NCI-H510A (cell line): ENCODE results near the gene CD99L2.

Experiments used
- DNase-seq: peaks from one replicate; lab custom pipeline; 2025; lab: John Stamatoyannopoulos, UW

CD99L2 gene

DNA sequence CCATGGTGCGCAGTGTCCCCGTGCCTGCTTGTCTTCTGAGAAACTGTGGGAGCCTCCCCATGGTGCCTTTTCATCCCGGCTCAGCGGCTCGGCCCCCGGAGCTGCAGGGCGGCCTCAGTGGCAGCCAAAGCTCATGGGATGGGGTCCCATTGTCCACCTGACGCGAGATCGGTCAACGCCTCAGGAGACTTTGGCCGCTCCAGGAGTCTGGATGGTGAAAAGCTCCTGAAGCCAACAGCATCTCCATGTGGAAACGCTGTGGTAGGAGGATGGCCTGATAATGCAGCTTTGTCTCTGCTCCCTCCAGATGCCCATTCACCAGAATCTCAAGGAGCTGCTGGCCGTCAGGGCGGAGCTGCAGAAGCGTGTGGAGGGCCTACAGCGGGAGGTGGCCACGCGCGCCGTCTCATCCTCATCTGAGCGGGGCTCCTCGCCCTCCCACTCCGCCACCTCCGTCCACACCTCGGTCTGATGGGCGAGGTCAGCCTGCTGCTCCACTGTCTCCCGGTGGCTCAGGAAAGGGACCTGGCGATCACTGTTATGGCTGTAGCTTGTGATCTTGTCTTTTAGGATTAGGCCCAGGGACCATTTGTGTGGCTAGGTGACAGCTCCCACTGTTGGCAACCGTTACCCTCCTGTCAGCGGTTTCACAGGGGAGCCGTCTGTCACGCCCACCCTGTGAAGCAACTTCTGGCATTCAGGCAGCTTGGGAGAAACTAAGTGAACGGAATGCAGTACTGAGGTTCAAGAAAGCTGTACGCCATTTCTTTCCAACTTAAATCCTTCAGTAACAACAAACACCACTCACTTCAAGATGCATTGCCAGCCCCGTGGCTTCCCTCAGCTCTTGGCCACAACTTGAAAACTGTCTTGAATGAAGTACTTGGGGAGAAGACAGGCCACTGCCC, 136.0 kb downstream of the CD99L2 start:
- DNase-seq, result no peak

DNA sequence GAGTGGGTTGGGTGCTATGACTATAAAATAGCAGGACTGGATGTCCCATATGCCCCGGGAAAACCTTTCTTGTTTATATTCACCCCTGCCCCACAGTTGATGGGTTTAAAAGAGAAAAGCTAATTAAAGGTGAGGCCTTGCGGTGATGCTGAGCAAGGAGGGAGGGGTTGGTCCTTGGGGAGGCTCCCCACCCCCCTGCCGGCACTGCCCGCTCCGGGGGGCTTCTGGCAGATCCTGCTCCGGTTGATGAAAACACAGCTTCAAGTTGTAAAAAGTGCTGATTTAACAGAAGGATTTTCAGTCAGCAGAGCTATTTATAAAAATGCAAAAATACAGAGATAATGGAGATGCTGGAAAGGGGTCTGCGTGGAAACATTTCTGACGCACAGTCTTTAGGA, 136.7 kb downstream of the CD99L2 start:
- DNase-seq, result no peak

DNA sequence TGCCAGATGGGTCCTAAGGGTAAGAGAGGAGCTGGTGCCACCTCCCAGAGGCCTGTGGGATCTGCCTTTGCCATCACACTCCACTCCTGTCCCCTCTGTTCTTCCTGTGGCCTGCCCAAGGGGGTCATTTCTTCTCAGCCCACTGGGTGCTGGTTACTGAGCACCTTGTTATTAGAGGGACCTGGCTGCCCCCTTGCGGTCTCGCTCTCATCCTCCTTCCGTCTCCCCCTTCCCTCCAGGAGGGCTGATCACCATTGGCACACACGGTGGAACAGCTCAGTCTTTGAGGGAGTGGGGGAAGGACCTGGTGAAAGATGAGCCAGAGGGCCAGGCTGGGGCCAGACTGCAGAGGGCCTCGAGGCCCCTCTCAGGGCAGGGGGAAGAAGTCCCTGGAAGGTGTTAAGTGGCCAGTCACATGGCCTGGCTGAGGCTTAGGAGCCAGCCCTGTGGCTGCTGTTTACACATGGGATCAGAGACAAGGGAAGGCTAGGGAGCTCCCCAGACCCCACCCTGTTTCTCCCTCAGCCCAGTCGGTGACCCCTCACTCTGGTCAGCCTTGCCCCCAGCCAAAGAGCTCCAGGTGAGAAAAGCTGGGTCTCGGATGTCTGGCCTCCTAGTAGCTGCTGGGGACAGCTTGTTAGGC, 137.2 kb downstream of the CD99L2 start:
- no peak for DNase-seq

DNA sequence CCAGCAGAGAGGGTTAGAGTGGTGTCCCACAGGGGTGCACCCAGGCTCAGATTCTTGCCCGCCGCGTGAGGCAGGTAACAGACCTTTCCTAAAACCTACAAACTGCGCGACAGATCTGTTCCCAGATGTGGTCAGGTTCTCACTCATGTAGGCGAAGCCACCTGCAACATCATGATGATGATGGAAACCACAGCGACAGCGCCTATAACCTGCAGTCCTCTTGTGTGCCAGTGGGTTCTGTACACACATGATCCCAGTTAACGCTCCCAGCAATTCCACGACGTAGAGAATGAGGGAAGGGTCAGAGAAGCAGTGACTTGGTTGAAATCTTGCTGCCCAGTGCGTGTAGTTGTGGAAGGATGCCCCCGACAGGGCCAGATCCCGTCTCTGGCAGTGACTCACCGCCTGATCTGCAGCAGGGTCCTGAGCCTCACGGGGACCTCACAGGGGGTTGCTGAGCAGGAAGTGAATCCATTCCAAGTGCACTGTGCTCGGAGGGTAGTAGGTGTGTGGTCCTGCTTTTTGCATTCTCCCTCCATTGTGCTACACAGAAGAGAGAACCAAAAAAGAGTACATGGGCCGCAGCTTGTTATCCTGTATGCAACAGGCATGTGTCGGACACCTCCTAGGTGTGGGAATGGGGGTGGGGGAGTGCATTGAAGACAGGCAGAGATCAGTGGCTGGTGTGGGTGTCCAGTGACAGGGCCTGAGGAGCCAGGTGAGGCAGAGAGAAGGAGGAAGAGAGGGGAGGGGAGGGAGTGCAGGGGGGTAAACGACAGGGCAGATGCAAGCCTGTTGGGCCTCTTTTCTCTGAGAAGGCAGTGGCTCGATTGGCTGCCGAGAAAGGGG, 138.7 kb downstream of the CD99L2 start:
- DNase-seq, result no peak

DNA sequence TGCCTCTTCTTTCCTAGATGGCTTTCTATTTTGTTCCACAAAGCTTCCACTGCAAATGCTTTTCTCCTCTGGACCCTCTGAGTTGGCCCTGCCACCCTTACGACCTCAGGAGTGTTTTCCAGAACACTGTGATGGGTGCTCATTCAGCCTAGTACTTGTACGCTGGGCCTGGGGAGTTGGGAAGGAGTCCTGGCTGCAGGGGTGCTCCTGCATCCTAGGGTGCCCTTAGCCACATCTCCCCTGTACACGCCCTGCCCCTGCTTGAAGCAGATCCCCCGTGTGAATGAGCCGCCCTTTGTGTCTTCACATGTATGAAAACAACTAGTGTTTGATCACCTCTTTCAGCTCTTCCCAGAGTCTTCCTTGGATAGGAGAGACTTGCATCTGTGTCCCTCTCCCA, 141.1 kb downstream of the CD99L2 start:
- DNase-seq, result no peak

DNA sequence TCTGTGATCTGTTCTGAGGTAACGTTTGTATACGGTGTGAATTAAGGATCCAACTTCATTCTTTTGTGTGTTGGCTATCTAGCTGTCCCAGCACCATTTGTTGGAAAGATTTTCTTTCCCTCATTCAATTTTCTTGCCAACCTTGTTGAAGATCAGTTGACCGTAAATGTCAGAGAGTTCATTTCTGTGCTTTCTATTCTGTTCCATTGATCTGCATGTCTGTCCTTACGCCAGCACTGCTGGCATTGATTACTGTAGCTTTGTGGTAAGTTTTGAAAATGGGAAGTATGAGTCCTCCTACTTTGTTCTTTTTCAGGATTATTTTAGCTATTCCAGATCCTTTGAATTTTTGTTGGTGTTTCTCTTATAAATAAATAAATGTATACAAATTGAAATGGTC, 144.5 kb downstream of the CD99L2 start:
- DNase-seq, result no peak

DNA sequence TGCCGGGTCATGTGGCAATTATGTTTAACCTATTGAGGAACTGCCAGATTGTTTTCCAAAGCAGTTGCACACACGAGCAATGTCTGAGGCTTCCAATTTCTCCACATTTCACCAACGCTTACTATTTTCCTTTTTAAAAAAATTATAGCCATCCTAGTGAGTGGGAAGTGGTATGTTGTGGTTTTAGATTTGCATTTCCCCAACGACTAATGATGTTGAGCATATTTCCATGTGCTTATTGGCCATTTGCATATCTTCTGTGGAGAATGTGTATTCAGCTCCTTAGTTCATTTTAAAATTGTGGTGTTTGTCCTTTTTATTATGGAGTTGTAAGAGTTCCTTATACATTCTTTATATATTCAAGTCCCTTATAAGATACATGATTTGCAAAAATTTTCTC, 145.1 kb downstream of the CD99L2 start:
- DNase-seq, result no peak

DNA sequence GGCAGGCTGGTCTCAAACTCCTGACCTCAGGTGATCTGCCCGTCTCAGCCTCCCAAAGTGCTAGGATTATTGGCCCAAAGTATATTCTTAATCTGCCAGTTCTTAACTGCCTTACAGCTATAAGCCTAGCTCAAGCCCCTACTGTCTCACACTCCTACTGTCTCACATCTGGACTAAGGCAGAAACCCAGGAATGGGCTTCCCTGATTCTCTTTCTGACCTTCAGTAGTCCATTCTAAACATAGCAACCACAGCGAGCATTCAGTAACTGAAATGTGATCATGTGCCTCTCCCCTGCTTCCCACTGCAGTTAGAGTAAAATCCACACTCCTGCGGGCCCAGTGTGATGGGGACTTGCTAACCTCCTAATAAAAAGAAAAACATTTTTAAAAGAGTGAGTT, 146.3 kb downstream of the CD99L2 start:
- no peak for DNase-seq

DNA sequence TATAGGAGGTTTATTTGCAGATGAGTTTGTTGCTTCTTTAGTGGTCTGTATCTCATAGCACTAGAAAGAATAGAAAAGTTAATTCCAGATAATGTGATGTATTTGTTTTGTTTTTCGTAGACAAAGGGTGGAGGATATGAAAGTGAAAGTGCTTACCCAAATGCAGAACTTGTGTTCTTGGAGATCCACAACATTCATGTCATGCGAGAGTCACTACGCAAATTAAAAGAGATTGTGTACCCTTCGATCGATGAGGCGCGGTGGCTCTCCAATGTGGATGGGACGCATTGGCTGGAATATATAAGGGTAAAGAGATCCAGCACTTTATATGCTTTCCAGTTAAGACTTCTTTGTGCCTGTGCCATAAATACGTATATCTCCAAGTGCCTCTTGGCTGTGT, 162.0 kb downstream of the CD99L2 start:
- no peak for DNase-seq

DNA sequence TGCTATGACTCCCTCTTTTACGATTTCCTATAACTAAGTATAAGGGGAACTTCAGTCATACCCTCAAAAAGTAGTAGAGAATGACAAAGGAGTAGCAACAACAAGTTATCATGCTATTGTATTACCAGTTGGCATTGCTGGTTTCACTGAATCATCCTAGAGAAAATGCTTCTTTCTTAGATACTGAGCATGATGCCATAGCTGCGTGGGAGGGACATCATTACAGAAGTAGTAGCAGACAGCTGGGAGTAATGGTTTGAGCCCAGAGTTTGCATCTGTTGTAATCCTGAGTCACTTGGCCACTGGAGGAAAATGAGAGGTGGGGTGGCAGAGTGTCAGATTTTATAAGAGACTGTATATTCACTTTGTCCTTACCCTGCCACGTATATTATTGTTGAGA, 166.7 kb downstream of the CD99L2 start:
- DNase-seq, result no peak

DNA sequence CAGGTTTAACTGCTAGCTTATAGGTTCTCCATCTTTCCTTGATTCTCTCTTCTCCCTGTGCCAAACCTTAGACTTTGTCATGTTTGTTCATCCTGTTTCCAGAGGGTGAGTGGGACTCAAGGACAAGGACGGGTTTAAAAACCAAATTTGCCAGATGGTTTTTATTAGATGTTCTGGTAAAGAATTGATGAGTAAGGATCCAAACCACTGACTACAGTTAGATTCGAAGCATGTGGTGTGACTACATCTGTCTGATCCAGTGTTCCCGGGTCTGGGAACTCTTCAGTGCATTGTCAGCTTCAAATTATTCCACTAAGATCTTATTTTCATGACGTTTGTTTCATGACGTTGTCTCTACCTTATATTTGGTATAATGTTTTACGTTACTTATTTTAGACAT, 167.7 kb downstream of the CD99L2 start:
- DNase-seq, result no peak

DNA sequence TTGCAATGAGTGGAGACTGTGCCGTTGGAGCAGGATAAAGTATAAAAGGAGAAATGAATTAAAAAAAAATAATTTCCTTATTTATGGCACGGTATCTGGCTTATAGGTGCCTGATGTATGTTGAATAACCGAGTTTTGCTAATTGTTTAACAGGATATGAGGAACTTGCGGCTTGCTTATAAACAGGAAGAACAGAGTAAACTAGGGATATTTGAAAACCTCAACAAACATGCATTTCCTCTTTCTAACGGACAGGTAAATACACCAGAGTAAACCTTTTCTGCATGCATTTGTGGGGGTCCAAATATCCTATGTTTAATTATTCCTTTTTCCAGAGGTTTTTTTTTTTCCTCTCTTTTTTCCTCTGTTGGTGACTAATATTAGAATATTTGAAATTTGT, 168.5 kb downstream of the CD99L2 start:
- DNase-seq, result no peak

DNA sequence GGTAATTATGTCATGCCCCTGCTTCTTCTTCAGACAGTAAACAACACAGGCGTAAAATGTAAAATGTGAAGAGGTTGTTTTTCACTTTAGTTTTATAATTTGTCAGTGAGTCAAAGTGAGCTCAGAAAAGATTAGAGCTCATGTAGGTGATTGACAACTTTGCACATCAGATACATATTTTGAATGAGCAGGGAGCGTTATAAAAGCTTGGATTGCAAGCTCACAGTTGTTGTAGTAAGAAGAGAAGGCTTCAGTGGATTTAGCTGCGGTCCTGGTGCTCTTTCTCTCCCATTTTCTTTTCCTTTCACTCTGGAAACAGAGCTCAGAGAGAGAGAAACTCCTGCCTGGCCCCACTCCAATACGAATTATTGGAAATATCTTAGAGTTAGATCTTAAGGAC, 178.8 kb downstream of the CD99L2 start:
- no peak for DNase-seq
